H1 (cell line): ENCODE data around the gene CDH22. TPM values are rescaled to one million over a fixed set of nuclear protein-coding genes. Genes with fewer than 3 reads are reported as not detected.

Source experiments
- BCL11A ChIP-seq, 2 experiments: IDR thresholded peaks; one replicate each; pipeline ENCODE4 v1.6.1; 2011; ENCODE audit warnings: low read depth in 2 of 2, low read length in 2 of 2, mild to moderate bottlenecking in 2 of 2
- NANOG ChIP-seq: IDR thresholded peaks from 2 replicates; pipeline ENCODE4 v1.6.1; 2011; ENCODE audit warnings: low read length, low read depth, mild to moderate bottlenecking, inconsistent platforms; ENCODE audit not compliant: insufficient read depth, poor library complexity, severe bottlenecking
- TBP ChIP-seq: IDR thresholded peaks from 2 replicates; pipeline ENCODE4 v1.6.1; 2011; ENCODE audit warnings: low read depth, low read length, improper control_type of control experiment
- TCF12 ChIP-seq: IDR thresholded peaks from 2 replicates; pipeline ENCODE4 v1.6.1; 2011; ENCODE audit warnings: low read depth, mild to moderate bottlenecking, low read length
- polyA plus RNA-seq, 7 experiments: library from polyadenylated mRNA; depleted of rRNA in 3 of 7; stranded (reverse) in 5 of 7; unstranded in 2 of 7; fragments of >200 nt in 5 of 7; fragments of 200-250 nt in 2 of 7; gene quantifications; 1 replicate in 5 of 7; 2 replicates in 1 of 7; 4 replicates in 1 of 7; pipeline versions ENCODE4 v1.2.1 to v1.2.3, GENCODE V29; 2011 to 2013; ENCODE audit warnings: missing spikeins in 2 of 7, mixed read lengths in 2 of 7
- total RNA-seq: library from RNA; stranded (reverse); fragmentation: NEBNext Ultra II Directional; extraction: Animal tissue kit (Norgen Biotek cat#: 25700); gene quantifications from 2 replicates; pipeline ENCODE4 v1.2.1, GENCODE V29; 2021

The CDH22 gene
- total and polyA plus RNA-seq, 2 of the 8 experiments (the other 6 are each of a cell fraction or from before 2014, with no cell fraction given): 0.35 to 0.39 TPM

DNA sequence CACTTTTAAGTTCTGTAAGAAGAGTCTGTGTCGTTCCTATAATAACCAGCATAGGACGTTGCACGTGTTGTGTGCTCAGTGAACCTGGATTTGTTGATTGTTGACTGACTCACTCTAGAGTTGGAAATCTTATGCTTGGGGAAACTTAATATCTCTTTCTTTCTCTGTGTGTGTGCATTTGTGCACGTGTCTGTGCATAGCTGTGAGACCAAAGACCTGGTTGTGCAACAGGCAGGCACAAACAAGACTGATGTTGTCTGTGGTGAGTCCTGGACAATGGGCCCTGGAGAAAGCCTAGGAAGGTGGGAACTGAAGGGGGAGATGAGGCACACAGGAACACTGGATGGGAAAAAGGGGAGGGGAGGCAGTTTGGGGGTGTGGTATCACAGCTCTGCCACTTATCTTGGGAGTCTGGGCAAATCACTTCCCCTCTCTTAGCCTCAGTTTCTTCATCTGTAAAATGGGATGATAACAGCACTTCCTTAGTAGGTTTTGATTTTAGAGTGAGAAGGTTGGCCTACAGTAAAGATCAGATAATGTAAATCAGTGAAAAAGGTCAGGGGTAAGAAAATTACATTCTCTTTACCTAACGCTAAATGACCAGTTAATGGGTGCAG, 181.8 kb downstream of the CDH22 start (continued):
- TF ChIP-seq TCF12: no peak
- no peak for TF ChIP-seq BCL11A (IDR thresholded peaks at IDR 0.05; ENCODE audit: low read depth in 2 of 2, low read length in 2 of 2)
- TF ChIP-seq NANOG: no peak
- TF ChIP-seq TBP: no peak

Other genes starting within 250 kb of the CDH22 start
- gene NCOA5, start 218.5 kb downstream of the CDH22 start, total RNA-seq: 29.0 and 29.9 TPM in 2 replicates
- 18.0 and 20.4 TPM in 2 replicates for gene NCOA5, start 218.5 kb downstream of the CDH22 start, polyA plus RNA-seq (2011; rRNA removed)
- 12.1 and 14.5 TPM in 2 replicates for gene CD40, start 190.2 kb downstream of the CDH22 start, total RNA-seq
- 18.8 and 19.6 TPM in 2 replicates for gene CD40, start 190.2 kb downstream of the CDH22 start, polyA plus RNA-seq (2011; rRNA removed)
- gene ELMO2, start 98.1 kb upstream of the CDH22 start, total RNA-seq: 31.1 and 39.7 TPM in 2 replicates
- gene ELMO2, start 98.1 kb upstream of the CDH22 start, polyA plus RNA-seq (2011; rRNA removed): 34.3 and 35.6 TPM in 2 replicates
- 15.9 and 17.8 TPM in 2 replicates for gene ZNF334, start 205.1 kb upstream of the CDH22 start, total RNA-seq
- gene ZNF334, start 205.1 kb upstream of the CDH22 start, polyA plus RNA-seq (2011; rRNA removed): 6.2 and 8.8 TPM in 2 replicates
- 0.13 and 0.25 TPM in 2 replicates for gene OCSTAMP, start 242.2 kb upstream of the CDH22 start, total RNA-seq
- gene OCSTAMP, start 242.2 kb upstream of the CDH22 start, polyA plus RNA-seq (2011; rRNA removed): 0.09 and 0.14 TPM in 2 replicates